ENCODE results near the gene KCNH5. TPM values are rescaled to one million over a fixed set of nuclear protein-coding genes. Genes with fewer than 3 reads are reported as not detected.

The KCNH5 gene, protein sequence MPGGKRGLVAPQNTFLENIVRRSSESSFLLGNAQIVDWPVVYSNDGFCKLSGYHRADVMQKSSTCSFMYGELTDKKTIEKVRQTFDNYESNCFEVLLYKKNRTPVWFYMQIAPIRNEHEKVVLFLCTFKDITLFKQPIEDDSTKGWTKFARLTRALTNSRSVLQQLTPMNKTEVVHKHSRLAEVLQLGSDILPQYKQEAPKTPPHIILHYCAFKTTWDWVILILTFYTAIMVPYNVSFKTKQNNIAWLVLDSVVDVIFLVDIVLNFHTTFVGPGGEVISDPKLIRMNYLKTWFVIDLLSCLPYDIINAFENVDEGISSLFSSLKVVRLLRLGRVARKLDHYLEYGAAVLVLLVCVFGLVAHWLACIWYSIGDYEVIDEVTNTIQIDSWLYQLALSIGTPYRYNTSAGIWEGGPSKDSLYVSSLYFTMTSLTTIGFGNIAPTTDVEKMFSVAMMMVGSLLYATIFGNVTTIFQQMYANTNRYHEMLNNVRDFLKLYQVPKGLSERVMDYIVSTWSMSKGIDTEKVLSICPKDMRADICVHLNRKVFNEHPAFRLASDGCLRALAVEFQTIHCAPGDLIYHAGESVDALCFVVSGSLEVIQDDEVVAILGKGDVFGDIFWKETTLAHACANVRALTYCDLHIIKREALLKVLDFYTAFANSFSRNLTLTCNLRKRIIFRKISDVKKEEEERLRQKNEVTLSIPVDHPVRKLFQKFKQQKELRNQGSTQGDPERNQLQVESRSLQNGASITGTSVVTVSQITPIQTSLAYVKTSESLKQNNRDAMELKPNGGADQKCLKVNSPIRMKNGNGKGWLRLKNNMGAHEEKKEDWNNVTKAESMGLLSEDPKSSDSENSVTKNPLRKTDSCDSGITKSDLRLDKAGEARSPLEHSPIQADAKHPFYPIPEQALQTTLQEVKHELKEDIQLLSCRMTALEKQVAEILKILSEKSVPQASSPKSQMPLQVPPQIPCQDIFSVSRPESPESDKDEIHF
- total RNA-seq, result 0.83 and 1.0 TPM in 2 replicates
- 0.03 and 1.5 TPM in 2 replicates for polyA plus RNA-seq
- 0.02 and 0.80 TPM in 2 replicates for polyA plus RNA-seq (2012)
- polyA minus RNA-seq (ENCODE audit: low replicate concordance), result 1.6 TPM in 1 of 2 replicates, not detected in the other

DNA sequence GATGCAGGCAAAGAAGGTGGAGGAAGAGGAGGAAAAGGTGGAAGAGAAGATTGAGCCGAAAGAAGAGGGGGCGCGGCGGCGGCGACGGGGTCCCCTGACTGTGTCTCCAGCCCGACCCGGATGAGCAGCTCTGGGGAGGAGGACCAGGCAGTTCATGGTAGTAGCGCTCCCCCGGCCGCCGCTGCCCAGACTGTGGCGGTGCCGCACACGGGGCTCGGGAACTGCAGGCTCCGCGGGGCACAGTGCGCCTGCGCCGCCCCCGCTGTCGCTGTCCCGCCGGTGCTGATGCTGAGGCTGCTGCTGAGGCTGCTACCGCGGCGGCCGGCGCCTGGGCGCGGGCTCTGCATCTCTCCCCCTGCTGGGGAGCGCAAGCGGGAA, at the start of gene KCNH5:
Gene KCNH5 (minus strand): TSS at position 225 of the 378 bp plus-strand sequence. CDS start 272 bp downstream, outside the sequence.
- DNase-seq (ENCODE audit: low read depth in 2 of 2), result peak; percentile 60
- peak within 1 kb of the TSS; percentile 35 to 59 (median 52) for H3K4me3 ChIP-seq (replicated peaks in 1 of 4; ENCODE audit: control extremely low read depth in 1 of 4, insufficient read depth in 1 of 4, low read depth in 3 of 4, low read length in 4 of 4)

DNA sequence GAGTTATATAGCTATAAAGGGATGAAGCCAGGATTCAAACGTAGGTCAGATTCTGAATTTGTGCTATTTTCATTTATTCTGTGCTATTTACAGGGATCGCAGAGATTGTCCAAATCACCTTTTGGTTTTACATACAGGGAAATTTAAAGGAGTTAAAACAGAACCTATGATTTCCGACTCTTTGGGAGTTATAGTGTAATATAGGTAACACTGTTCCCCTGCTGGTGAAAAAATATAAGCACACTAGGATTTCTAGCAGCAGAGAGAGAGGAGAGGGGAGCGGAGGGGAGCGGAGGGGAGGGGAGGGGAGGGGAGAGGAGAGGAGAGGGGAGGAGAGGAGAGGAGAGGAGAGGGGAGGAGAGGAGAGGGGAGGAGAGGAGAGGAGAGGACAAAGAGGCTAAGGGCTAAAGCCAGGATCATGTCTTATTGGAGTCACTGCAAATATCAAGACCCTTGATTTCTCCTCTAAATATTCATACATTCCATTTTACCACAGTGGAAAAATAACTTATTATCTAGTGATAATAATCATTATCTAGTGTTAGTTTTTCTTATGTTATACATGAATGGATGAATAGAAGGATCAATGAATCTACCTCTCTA, 46.2 kb upstream of the KCNH5 start:
- H3K27me3 ChIP-seq (ENCODE audit: control insufficient read depth, insufficient read depth, low read length), result no peaks in the 10 kb centered on the region
- TF ChIP-seq, protein P1, sequence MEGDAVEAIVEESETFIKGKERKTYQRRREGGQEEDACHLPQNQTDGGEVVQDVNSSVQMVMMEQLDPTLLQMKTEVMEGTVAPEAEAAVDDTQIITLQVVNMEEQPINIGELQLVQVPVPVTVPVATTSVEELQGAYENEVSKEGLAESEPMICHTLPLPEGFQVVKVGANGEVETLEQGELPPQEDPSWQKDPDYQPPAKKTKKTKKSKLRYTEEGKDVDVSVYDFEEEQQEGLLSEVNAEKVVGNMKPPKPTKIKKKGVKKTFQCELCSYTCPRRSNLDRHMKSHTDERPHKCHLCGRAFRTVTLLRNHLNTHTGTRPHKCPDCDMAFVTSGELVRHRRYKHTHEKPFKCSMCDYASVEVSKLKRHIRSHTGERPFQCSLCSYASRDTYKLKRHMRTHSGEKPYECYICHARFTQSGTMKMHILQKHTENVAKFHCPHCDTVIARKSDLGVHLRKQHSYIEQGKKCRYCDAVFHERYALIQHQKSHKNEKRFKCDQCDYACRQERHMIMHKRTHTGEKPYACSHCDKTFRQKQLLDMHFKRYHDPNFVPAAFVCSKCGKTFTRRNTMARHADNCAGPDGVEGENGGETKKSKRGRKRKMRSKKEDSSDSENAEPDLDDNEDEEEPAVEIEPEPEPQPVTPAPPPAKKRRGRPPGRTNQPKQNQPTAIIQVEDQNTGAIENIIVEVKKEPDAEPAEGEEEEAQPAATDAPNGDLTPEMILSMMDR (conservative IDR thresholded peaks at IDR 0.05 in 1 of 2, IDR thresholded peaks at IDR 0.05 in 1 of 2; ENCODE audit: low read depth in 1 of 2, low read length in 2 of 2), result no peak
- no peak for TF ChIP-seq EZH2 (IDR thresholded peaks at IDR 0.05; ENCODE audit: low read length, missing control alignments)
- no peaks in the 10 kb centered on the region for H3K36me3 ChIP-seq (ENCODE audit: control insufficient read depth, insufficient read depth, low read length)
- H3K27ac ChIP-seq (ENCODE audit: insufficient read depth, low read length), result no peak overlapping the region
- H3K4me1 ChIP-seq (ENCODE audit: control insufficient read depth, extremely low read depth, insufficient read depth, low read length), result no peaks in the 10 kb centered on the region
- H2AFZ ChIP-seq (ENCODE audit: low read length), result no peak overlapping the region
- no peak overlapping the region for H3K4me3 ChIP-seq (replicated peaks in 1 of 4; ENCODE audit: control extremely low read depth in 1 of 4, insufficient read depth in 1 of 4, low read depth in 3 of 4, low read length in 4 of 4)
- H3K4me2 ChIP-seq (ENCODE audit: extremely low read depth, insufficient read depth, low read length), result no peak overlapping the region
- H3K9me3 ChIP-seq (ENCODE audit: control insufficient read depth, insufficient read depth, low read depth, low read length), result no peaks in the 10 kb centered on the region
- no peak for DNase-seq (ENCODE audit: low read depth in 2 of 2)
- no peaks in the 10 kb centered on the region for H3K79me2 ChIP-seq (ENCODE audit: control insufficient read depth, insufficient read depth, low read length)
- no peaks in the 10 kb centered on the region for H4K20me1 ChIP-seq (ENCODE audit: control insufficient read depth, extremely low read depth, insufficient read depth, low read length)
- H3K9ac ChIP-seq (ENCODE audit: insufficient read depth, low read length), result no peak overlapping the region

More for the DNA sequence above, at the start of gene KCNH5:
- Histone ChIP-seq H3K4me2 (ENCODE audit: extremely low read depth, insufficient read depth, low read length) (peak within 1 kb of the TSS; percentile 54), H3K27ac (ENCODE audit: insufficient read depth, low read length) (no peak within 1 kb of the TSS), H3K9ac (ENCODE audit: insufficient read depth, low read length) (no peak within 1 kb of the TSS), H3K4me1 (ENCODE audit: control insufficient read depth, extremely low read depth, insufficient read depth, low read length) (no peaks in the 10 kb centered on the region), H3K79me2 (ENCODE audit: control insufficient read depth, insufficient read depth, low read length) (no peaks in the 10 kb centered on the region), H3K36me3 (ENCODE audit: control insufficient read depth, insufficient read depth, low read length) (no peaks in the 10 kb centered on the region), H2AFZ (ENCODE audit: low read length) (peak within 1 kb of the TSS; percentile 43), H4K20me1 (ENCODE audit: control insufficient read depth, extremely low read depth, insufficient read depth, low read length) (no peaks in the 10 kb centered on the region), H3K27me3 (ENCODE audit: control insufficient read depth, insufficient read depth, low read length) (peaks cover 12% of the 10 kb centered on the region), H3K9me3 (ENCODE audit: control insufficient read depth, insufficient read depth, low read depth, low read length) (no peaks in the 10 kb centered on the region)
- TF ChIP-seq EZH2 (IDR thresholded peaks at IDR 0.05; ENCODE audit: low read length, missing control alignments), result no peak
- TF ChIP-seq, protein P1 (conservative IDR thresholded peaks at IDR 0.05 in 1 of 2, IDR thresholded peaks at IDR 0.05 in 1 of 2; ENCODE audit: low read depth in 1 of 2, low read length in 2 of 2), result no peak

All from fibroblast of lung (primary cell).